ENCODE data around the gene TPP2. TPM values are rescaled to one million over a fixed set of nuclear protein-coding genes. Genes with fewer than 3 reads are reported as not detected.

Gene TPP2
- total RNA-seq, 2 donors from 2014 or later = 33.0 to 39.1 TPM

GRCh38 chr13:102589301-102589822 lies 7.4 kb upstream of the TPP2 start:
- ATAC-seq (no peak), DNase-seq (no peak)
- intact Hi-C loops (cut with DNase I) = no loop called here

DNA sequence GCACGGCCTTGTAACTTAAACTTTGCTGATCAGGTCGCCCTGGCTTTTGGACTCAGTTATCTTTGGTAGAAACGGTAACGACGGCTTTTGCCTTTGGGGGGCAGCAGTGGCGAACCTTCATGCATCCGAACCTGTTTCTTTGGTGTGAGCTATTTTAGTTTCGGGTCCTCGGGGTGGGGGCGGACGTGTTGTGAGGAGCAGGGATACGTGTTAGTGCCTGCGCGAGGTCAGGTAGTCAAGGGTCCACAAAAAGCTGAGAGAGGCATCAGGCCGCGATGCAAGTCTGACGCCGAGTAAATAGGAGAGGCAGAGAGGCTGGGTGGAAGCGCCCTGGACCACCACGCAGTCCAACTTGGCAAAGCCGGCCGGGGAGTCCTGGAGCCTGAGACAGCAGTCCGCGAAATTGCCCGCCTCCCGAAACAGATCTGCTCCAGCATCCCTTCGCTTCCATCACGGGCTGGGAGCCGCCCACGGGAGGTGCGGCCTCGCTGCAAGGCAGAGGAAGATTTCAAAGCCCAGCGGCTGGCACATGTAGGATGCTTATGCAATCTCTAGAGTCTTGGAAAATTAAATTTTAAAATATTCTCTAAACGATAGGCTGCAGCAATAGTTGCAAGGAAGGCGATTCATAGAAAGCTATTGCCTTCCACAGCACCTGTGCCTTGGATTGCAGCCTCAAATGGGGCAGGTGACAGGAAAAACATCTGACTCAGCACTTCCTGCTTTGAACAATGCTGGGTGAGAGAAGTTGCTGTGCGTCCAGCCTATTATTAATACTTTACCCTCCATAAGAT lies 4.6 kb upstream of the TPP2 start:
- intact Hi-C loops (cut with DNase I) = loop anchor here in 1 of 2 donors (10.0 kb wide), 1 partner anchor 213 kb away; no protein-coding TSS in a partner anchor
- DNase-seq = peak; percentile 84
- peak; percentile 8 to 41 for ATAC-seq

GRCh38 chr13:102593466-102593865 lies 3.3 kb upstream of the TPP2 start:
- intact Hi-C loops (cut with DNase I) = loop anchor here in 1 of 2 donors (10.0 kb wide), 1 partner anchor 211 kb away; no protein-coding TSS in a partner anchor
- no peak for ATAC-seq
- DNase-seq = no peak

- intact Hi-C loops (cut with DNase I) = loop anchor here in 1 of 2 donors (5.0 to 10.0 kb wide), 2 partner anchors 208 to 250 kb away; partner anchors contain the start of gene ERCC5
- DNase-seq = peak; percentile 44
- ATAC-seq = peak; percentile 4 to 20
These were observed 509 bp downstream of the TPP2 start for GRCh38 chr13:102597029-102597961.

DNA sequence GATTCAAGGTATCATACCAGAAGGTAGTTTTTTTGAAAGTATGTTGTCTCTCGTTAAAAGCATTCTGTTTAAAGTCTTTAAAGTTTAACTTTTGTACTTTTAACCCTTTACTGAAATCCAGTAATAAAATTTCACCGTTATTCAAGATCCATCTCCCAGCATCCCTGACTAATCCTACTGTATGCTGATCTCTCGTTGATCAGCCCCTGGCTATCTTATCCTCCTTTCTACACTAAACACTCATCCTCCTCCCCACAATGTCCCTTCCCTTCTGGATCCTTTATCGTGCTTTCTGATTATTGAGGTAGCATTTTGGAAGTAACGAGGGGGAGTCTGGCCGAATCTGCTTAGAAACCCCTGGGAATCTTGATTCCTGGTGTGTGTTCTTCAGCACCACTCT lies 1.3 kb downstream of the TPP2 start:
- intact Hi-C loops (cut with DNase I) = loop anchor here in 1 of 2 donors (5.0 to 10.0 kb wide), 2 partner anchors 207 to 249 kb away; partner anchors contain the start of gene ERCC5
- DNase-seq = no peak

DNA sequence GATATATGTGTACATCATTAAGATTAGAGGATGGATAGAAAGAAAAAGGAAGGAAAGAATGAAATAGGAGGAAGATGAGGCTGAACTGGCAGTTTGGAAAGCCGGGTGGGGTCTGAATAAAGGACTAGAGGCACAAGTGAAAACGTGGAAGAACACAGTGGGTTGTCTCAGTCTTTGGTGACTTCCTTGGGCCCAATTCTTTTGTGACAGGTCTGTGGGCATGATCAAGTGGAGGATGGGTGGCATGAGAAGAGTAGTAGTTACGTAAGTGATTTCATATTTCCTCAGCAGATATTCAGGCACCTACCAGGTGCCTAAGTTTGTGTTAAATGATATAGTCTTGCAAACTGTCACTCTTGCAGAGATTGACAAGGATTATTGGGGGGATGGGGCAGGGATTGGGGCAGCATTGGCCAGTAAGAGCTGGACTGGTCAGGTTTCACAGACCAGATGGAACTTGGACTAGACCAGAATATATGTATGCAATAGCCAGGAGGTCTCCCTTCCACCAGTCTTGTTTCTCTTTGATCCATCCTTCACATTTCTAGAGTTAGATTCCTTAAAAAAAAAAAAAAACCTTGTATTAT lies 2.7 kb downstream of the TPP2 start:
- intact Hi-C loops (cut with DNase I) = loop anchor here in 1 of 2 donors (5.0 to 10.0 kb wide), 3 partner anchors 48 to 248 kb away; partner anchors contain the start of gene ERCC5
- ATAC-seq = no peak
- no peak for DNase-seq

More for the DNA sequence above, 1.3 kb downstream of the TPP2 start:
- no peak for ATAC-seq

- ATAC-seq (no peak), DNase-seq (no peak)
- intact Hi-C loops (cut with DNase I) = no loop called here
These were observed 9.9 kb downstream of the TPP2 start for GRCh38 chr13:102606537-102607309.

- ATAC-seq (no peak), DNase-seq (no peak)
- intact Hi-C loops (cut with DNase I) = no loop called here
These were observed 12.2 kb downstream of the TPP2 start for GRCh38 chr13:102608974-102609373.

- no peak for ATAC-seq
- DNase-seq = no peak
- intact Hi-C loops (cut with DNase I) = no loop called here
These were observed 12.9 kb downstream of the TPP2 start for GRCh38 chr13:102609696-102610095.

GRCh38 chr13:102610296-102610895 lies 13.6 kb downstream of the TPP2 start:
- ATAC-seq (no peak), DNase-seq (no peak)
- intact Hi-C loops (cut with DNase I) = no loop called here

- no peak for DNase-seq
- intact Hi-C loops (cut with DNase I) = no loop called here
- peak in 1 of 2 donors; percentile 34 for ATAC-seq
These were observed 21.0 kb downstream of the TPP2 start for GRCh38 chr13:102617697-102618350.

DNA sequence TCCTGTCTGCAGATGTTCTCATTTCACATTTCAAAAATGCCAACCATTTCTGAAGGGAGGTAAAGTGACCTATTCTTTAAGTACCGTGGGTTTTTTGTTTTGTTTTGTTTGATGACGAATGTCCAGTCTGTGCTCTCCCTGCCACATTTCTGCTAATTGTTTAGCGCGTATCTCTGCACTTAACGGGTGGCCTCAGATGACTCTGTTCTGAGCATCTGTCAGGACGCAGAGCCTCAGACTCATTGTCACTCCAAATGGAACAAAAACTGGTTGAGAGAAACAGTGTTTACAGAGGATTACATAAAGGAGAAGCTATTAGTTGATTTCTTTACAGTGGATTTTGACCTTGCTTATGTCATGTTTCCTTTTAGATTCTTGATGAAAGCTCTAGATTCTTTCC lies 23.7 kb downstream of the TPP2 start:
- no peak for ATAC-seq
- intact Hi-C loops (cut with DNase I) = no loop called here
- DNase-seq = no peak

- intact Hi-C loops (cut with DNase I) = no loop called here
- DNase-seq = no peak
These were observed 30.1 kb downstream of the TPP2 start for GRCh38 chr13:102626928-102627327.

DNA sequence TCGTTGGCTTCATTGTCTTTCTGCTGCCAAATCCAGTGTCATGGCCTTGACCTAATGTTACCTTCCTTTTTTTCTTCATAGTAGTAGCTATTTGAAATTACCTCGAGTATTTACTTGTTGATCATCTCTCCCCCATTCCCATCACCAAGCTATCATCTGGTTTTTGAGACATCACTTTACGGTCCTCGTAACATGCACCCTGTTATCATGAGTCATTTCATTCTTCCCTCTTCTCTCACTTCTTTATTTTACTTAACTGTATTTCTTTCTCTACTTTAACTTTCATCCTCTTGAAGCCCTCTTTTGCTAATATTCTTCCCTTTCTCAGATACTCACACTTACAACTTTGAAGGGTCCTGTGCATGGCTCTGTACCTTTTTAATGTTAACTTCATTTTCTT lies 31.8 kb downstream of the TPP2 start:
- DNase-seq (no peak), ATAC-seq (no peak)
- intact Hi-C loops (cut with DNase I) = no loop called here

More at GRCh38 chr13:102626928-102627327, 30.1 kb downstream of the TPP2 start:
- ATAC-seq = no peak

DNA sequence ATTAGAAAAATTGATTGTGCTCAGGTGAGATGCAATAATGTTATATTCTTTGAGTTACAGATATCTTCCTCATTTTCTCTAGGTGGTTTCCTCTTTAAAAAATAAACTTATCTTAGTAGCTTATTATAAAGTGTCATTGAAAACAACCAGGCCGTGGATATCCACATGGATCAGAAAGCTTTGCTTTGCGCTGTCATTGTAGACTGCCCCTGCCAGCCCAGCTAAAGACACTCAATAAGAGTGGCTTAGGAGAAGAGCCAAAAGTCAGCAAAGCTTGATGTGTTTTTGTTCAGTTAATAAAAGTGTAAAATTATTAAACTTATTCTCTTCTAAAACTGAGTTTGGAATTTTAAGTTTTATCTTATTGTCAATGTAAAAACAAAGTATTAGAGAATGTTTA lies 34.4 kb downstream of the TPP2 start:
- intact Hi-C loops (cut with DNase I) = no loop called here
- DNase-seq = no peak
- peak in 1 of 2 donors; percentile 63 for ATAC-seq

DNA sequence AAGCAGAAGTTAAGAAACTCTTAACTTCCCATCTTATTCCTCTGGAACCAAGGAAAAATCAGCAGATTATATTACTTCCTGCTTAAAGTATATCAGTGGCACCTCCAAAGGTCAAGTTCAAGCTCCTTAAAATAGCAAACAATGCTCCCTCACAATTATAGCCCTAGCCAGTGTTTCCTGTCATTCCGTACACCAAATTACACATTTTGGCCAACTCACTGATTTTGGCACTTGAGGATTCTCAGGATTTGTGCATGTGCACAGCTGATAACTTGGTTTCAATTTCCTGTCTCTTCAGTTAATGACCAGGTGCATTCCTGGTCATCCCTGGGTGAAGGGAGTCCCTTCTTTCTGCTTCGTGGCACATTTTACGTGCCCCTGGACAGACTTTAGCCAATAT lies 42.0 kb downstream of the TPP2 start:
- DNase-seq (no peak), ATAC-seq (no peak)

GRCh38 chr13:102642029-102642428 lies 45.2 kb downstream of the TPP2 start:
- ATAC-seq (no peak), DNase-seq (no peak)
- intact Hi-C loops (cut with DNase I) = no loop called here

More for the DNA sequence above, 42.0 kb downstream of the TPP2 start:
- intact Hi-C loops (cut with DNase I) = no loop called here
